HG03196 (cell line): ENCODE results near the gene TRIM38.
"Not testable (repeated sequence)": the region's sequence is repeated elsewhere in the genome, so short reads cannot be mapped to it uniquely, and the experiment has no call there.

Experiments used
- ATAC-seq: cut with Tn5 transposase; IDR thresholded peaks from one replicate; pipeline ENCODE4 v1.9.1; 2021; ENCODE audit not compliant: unreplicated experiment

Gene TRIM38

GRCh38 chr6:25942561-25943147, 19.9 kb upstream of the TRIM38 start:
- ATAC-seq = no peak

DNA sequence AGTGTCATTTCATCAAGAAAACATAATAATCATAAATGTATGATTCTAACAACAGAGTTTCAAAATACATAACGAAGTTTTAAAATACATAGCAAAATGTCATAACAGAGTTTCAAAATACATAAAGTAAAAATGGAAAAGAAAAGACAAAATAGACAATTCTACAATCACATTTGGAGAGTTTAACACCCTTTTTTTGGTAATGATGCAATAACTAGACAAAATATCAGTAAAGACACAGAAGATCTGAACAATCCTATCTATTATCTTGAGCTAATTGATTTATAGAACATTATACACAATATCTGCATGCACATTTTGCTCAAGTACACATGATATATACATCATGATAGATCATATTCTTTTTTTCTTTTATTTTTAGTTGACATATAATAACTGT, 18.7 kb upstream of the TRIM38 start:
- no peak for ATAC-seq

GRCh38 chr6:25944688-25945574, 17.7 kb upstream of the TRIM38 start:
- peak; percentile 72 for ATAC-seq

DNA sequence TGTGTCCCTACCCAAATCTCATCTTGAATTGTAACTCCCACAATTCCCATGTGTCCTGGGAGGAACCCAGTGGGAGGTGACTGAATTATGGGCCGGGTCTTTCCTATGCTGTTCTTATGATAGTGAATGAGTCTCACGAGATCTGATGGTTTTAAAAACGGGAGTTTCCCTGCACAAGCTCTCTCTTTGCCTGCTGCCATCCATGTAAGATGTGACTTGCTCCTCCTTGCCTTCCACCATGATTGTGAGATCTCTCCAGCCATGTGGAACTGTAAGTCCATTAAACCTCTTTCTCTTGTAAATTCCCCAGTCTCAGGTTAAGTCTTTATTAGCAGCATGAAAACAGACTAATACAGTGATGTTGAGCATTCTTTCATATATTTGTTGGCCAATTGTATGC, 16.9 kb upstream of the TRIM38 start:
- not testable (repeated sequence) for ATAC-seq

GRCh38 chr6:25946631-25947030, 16.0 kb upstream of the TRIM38 start:
- ATAC-seq = no peak

DNA sequence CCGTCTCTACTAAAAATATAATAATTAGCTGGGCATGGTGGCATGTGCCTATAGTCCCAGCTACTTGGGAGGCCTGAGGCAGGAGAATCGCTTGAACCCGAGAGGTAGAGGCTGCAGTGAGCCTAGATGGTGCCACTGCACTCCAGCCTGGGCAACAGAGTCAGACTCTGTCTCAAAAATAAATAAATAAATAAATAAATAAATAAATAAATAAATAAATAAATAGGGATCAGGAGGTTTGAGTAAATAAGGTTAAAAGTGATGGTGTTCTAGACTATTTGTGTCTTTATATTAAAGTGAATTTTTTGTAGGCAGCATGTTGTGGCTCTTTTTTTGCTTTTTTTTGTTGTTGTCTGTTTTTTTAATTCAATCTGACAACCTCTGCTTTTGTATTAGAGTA, 15.1 kb upstream of the TRIM38 start:
- not testable (repeated sequence) for ATAC-seq

DNA sequence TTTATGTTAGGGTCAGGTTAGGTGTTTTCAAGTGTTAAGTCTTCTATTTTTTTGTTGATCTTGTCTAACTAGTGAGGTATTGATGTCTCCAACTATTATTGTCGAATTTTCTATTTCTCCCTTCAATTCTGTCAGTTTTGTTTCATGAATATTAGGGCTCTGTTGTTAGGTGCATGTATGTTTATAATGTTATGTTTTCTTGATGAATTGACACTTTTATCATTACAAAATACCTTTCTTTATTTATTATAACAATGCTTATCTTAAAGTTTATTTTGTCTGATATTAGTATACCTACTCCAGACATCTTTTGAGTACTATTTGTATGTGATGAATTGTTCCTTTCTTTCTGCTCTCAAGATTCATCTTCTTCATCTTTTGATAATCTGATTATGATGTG, 12.9 kb upstream of the TRIM38 start:
- ATAC-seq = no peak

DNA sequence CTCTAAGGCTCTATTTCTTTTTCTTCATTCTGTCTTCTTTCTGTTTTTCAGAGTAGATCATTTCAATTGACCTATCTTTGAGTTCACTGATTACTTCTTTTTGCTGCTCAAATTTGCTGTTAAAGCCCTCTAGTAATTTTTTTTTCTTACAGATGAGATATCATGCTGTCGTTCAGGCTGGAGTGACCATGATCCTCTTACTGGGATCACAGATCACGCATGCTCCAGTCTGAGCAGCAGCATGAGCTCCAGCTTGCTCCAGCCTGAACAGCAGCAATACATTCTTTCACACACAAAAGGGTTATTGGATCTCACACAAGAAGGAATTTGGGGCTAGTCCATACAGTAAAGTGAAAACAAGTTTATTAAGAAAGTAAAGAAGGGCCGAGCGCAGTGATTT, 12.3 kb upstream of the TRIM38 start:
- no peak for ATAC-seq

GRCh38 chr6:25951296-25952032, 11.1 kb upstream of the TRIM38 start:
- ATAC-seq = no peak

DNA sequence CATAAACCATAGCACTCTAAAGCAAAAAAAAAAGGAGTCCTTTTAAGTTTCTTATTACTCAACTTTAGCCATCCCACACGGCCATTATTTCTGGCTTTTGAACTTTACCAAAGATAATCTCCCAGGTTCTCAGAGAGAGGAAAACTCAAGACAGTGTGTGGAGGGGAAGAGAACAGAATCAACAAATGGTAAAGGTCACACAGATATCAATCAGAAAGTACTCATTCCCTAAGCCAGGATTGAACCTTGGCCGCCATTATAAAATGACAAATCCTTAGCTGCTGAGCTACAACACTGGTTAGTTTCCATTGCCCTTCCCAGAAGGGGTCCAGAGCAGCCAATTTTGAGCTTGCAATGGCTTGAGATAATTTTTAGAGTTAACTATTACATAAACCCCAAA, 10.1 kb upstream of the TRIM38 start:
- ATAC-seq = no peak

GRCh38 chr6:25953733-25954132, 8.9 kb upstream of the TRIM38 start:
- no peak for ATAC-seq

DNA sequence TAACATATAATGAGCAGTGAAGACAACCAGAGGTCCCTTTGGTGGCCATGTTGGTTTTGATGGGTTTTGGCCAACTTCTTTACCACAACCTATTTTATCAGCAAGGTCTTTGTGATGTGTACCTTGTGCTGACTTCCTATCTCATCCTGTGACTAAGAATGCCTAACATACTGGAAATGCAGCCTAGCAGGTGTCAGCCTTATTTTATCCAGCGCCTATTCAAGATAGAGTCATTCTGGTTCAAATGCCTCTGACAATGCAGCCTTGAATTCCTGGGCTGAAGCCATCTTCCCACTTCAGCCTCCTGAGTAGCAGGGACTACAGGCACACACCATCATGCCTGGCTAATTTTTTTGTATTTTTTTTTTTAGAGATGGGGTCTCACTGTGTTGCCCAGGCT, 7.8 kb upstream of the TRIM38 start:
- no peak for ATAC-seq

GRCh38 chr6:25956226-25956625, 6.4 kb upstream of the TRIM38 start:
- ATAC-seq = no peak

DNA sequence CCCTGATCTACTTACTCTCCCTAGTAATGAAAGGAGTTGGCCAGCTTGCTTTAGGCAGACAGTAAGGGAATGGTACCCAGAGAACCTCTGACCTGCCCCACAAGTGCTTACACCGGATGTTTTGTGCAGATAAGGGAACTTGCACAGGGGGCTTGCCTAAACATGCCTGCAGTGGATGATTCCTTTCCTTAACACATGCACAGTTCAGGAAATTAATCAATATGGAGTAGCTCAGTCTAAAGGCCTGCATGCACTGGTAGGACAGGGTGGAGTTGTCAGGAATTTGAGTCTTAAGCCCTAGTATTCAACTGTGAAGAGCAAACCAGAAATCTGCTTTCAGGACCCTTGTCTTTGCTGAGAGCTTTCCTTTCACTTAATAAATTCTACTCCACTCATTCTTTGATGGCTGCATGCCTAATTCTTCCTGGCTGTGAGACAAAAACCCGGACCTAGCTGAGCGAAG, 3.9 kb upstream of the TRIM38 start:
- ATAC-seq = no peak

DNA sequence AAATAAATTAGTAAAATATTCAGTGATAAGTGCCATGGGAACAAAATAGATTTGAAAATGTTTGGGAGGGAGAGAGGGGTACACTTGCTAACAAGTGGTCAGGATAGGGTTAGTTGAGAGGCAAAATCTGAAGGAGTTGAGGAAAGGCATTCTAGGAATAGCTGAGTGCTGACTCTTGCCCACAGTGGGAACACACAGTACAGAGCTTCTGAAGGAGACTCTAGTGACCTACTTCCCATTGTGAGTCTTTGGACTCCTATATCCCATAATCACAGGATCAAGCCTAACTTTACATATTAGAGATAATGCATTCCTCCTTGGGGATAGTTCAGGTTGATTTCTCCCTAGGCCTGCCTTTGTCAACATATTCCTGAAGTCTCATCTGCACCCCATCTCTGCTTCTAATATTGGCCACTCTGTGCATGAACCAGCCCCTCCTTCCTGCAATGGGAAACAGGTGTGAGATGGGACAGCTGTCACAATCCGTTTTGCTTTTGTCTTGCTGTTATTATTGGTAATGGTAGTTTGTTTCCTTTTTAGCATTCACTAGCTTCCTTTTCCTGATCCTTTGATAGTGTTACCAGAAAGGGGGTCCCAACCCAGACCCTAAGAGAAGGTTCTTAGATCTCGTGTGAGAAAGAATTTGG, 2.6 kb upstream of the TRIM38 start:
- no peak for ATAC-seq

- ATAC-seq = no peak
These were observed 1.9 kb upstream of the TRIM38 start for GRCh38 chr6:25960734-25961133.

GRCh38 chr6:25961619-25962148, 918 bp upstream of the TRIM38 start:
- ATAC-seq = no peak

GRCh38 chr6:25963426-25964123, 973 bp downstream of the TRIM38 start:
- no peak for ATAC-seq

DNA sequence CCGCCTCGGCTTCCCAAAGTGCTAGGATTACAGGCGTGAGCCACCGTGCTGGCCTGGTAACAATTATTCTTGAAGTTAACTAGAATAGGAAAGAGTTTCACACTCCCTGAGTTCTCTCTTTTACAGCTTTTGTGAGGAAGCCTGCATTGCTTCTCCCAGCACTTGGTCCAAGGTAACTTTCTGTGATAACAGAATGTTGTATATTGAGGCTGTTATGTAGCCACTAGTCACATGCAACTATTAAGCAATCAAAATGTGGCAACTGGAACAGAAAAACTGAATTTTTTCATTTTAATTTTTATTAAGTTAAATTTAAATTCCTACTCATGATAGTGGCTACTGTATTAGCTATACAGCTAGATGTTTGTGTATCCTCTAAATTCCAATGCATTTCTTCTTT, 2.5 kb downstream of the TRIM38 start:
- no peak for ATAC-seq

- ATAC-seq = no peak
These were observed 4.1 kb downstream of the TRIM38 start for GRCh38 chr6:25966711-25967110.
